SK-N-SH (cell line): ENCODE data around the gene AKTIP. TPM values are rescaled to one million over a fixed set of nuclear protein-coding genes. Genes with fewer than 3 reads are reported as not detected.

Experiments
- CTCF ChIA-PET: fragments of 300-600, 350-600 bp; formaldehyde crosslinking; extraction: SDS; loops from one replicate; lab custom pipeline; 2021; lab: Yijun Ruan, JAX
- POLR2A ChIA-PET: fragments of 350-600 bp; sonication (Branson Sonifier 250); formaldehyde crosslinking; extraction: SDS; loops from one replicate; lab custom pipeline; 2020; ENCODE audit warnings: antibody characterized with exemption, inconsistent platforms; lab: Yijun Ruan, JAX
- DNase-seq: peaks from one replicate; pipeline ENCODE4 v3.0.0; 2012
- H2AFZ ChIP-seq: fragments of 200-600 bp; sonication (generic); 2 replicates; pipeline ENCODE4 v1.8.1; 2016; ENCODE audit warnings: antibody characterized with exemption, mild to moderate bottlenecking, low read depth
- H3F3A ChIP-seq: fragments of 200-600 bp; sonication (generic); replicated peaks from 2 replicates; pipeline ENCODE3; 2016; ENCODE audit warnings: antibody characterized with exemption, mild to moderate bottlenecking; ENCODE audit not compliant: insufficient read depth
- H3K27ac ChIP-seq, 2 experiments: fragments of 200-500 bp in 1 of 2; fragments of 200-600 bp in 1 of 2; sonication (Bioruptor generic) in 1 of 2; sonication (generic), shearing (Covaris generic) in 1 of 2; 2 replicates each; pipeline versions ENCODE4 v1.5.1 to v1.6.1; 2014 to 2016; ENCODE audit warnings: low read depth in 2 of 2, inconsistent platforms in 1 of 2, low read length in 1 of 2, mild to moderate bottlenecking in 1 of 2, mixed read lengths in 1 of 2
- H3K27me3 ChIP-seq: fragments of 200-600 bp; sonication (generic), shearing (Covaris generic); 2 replicates; pipeline ENCODE4 v1.6.1; 2016; ENCODE audit warnings: mixed run types; ENCODE audit not compliant: insufficient read depth
- H3K36me3 ChIP-seq, 2 experiments: fragments of 200-500 bp in 1 of 2; fragments of 200-600 bp in 1 of 2; sonication (Bioruptor generic) in 1 of 2; sonication (generic) in 1 of 2; replicated peaks in 1 of 2; 2 replicates each; pipeline versions ENCODE3 to v1.5.1; 2014 to 2016; ENCODE audit warnings: low read length in 1 of 2, mild to moderate bottlenecking in 1 of 2; ENCODE audit not compliant: insufficient read depth in 2 of 2, control insufficient read depth in 1 of 2
- H3K4me1 ChIP-seq, 2 experiments: fragments of 200-500 bp in 1 of 2; fragments of 200-600 bp in 1 of 2; sonication (Bioruptor generic) in 1 of 2; sonication (generic), shearing (Covaris generic) in 1 of 2; 2 replicates each; pipeline versions ENCODE4 v1.5.1 to v1.6.1; 2014 to 2016; ENCODE audit warnings: low read depth in 1 of 2, low read length in 1 of 2, mixed run types in 1 of 2; ENCODE audit not compliant: insufficient read depth in 2 of 2, control insufficient read depth in 1 of 2
- H3K4me2 ChIP-seq: fragments of 200-600 bp; sonication (generic), shearing (Covaris generic); 2 replicates; pipeline ENCODE4 v1.6.1; 2017; ENCODE audit warnings: mixed run types
- H3K4me3 ChIP-seq, 2 experiments: fragments of 200-500 bp in 1 of 2; fragments of 200-600 bp in 1 of 2; sonication (Bioruptor generic) in 1 of 2; sonication (generic), shearing (Covaris generic) in 1 of 2; 2 replicates each; pipeline versions ENCODE4 v1.5.1 to v1.8.1; 2014 to 2016; ENCODE audit warnings: low read depth in 2 of 2, inconsistent platforms in 1 of 2, low read length in 1 of 2, mild to moderate bottlenecking in 1 of 2, mixed read lengths in 1 of 2, moderate library complexity in 1 of 2
- H3K79me2 ChIP-seq: fragments of 200-600 bp; sonication (generic); 2 replicates; pipeline ENCODE4 v1.8.1; 2017; ENCODE audit warnings: mild to moderate bottlenecking; ENCODE audit not compliant: insufficient read depth
- H3K9ac ChIP-seq: fragments of 200-600 bp; sonication (generic); 2 replicates; pipeline ENCODE4 v1.6.1; 2017; ENCODE audit warnings: mixed run types
- H3K9me2 ChIP-seq: fragments of 200-600 bp; sonication (generic); 2 replicates; pipeline ENCODE4 v1.6.1; 2017; ENCODE audit warnings: mixed run types
- H3K9me3 ChIP-seq: fragments of 200-600 bp; sonication (generic); 2 replicates; pipeline ENCODE4 v1.6.1; 2017; ENCODE audit warnings: mixed run types, mild to moderate bottlenecking, moderate library complexity
- H4K20me1 ChIP-seq: fragments of 200-600 bp; sonication (generic); 2 replicates; pipeline ENCODE4 v1.6.1; 2017; ENCODE audit warnings: mild to moderate bottlenecking, mixed run types; ENCODE audit not compliant: insufficient read depth
- FOSL2 ChIP-seq: IDR thresholded peaks from 2 replicates; pipeline ENCODE4 v1.4.0; 2012; ENCODE audit warnings: low read depth, mild to moderate bottlenecking, moderate library complexity, borderline replicate concordance
- FOXM1 ChIP-seq: IDR thresholded peaks from 2 replicates; pipeline ENCODE4 v1.4.0; 2012; ENCODE audit warnings: low read depth, mild to moderate bottlenecking
- MAX ChIP-seq: IDR thresholded peaks from 2 replicates; pipeline ENCODE4 v1.4.0; 2012; ENCODE audit warnings: low read depth
- NFIC ChIP-seq: IDR thresholded peaks from 2 replicates; pipeline ENCODE4 v1.4.0; 2012; ENCODE audit warnings: borderline replicate concordance
- PBX3 ChIP-seq: IDR thresholded peaks from 2 replicates; pipeline ENCODE4; 2012
- RAD21 ChIP-seq: IDR thresholded peaks from 2 replicates; pipeline ENCODE4 v1.6.1; 2012; ENCODE audit warnings: mild to moderate bottlenecking, low read length
- RCOR1 ChIP-seq: fragments of 150-350 bp; IDR thresholded peaks from 2 replicates; pipeline ENCODE4 v1.6.1; 2017; ENCODE audit warnings: antibody characterized with exemption, low read length
- REST ChIP-seq: IDR thresholded peaks from 2 replicates; pipeline ENCODE4 v1.6.1; 2012; ENCODE audit warnings: mild to moderate bottlenecking, low read depth, low read length, moderate library complexity
- RFX5 ChIP-seq: IDR thresholded peaks from 2 replicates; pipeline ENCODE4 v1.6.1; 2012; ENCODE audit warnings: mild to moderate bottlenecking, improper control_type of control experiment, low read length
- SMC3 ChIP-seq: IDR thresholded peaks from 2 replicates; pipeline ENCODE4 v1.6.1; 2012; ENCODE audit warnings: low read depth, low read length, improper control_type of control experiment
- TAF1 ChIP-seq: IDR thresholded peaks from 2 replicates; pipeline ENCODE4 v1.6.1; 2012; ENCODE audit warnings: low read depth, mild to moderate bottlenecking, low read length, moderate library complexity, borderline replicate concordance
- TCF12 ChIP-seq: IDR thresholded peaks from 2 replicates; pipeline ENCODE4 v1.4.0; 2012
- USF1 ChIP-seq: IDR thresholded peaks from 2 replicates; pipeline ENCODE4 v1.4.0; 2012; ENCODE audit warnings: low read depth, borderline replicate concordance
- WGBS: methylation state at CpG from one replicate; pipeline ENCODE4 v1.1.6; 2017; ENCODE audit warnings: low lambda C conversion rate; 5-methylcytosine and 5-hydroxymethylcytosine counted together
- polyA plus RNA-seq, 3 experiments: library from polyadenylated mRNA; depleted of rRNA; stranded (reverse); fragments of >200 nt; gene quantifications; 2 replicates each; pipeline ENCODE4 v1.2.3, GENCODE V29; 2012

The AKTIP gene
- polyA plus RNA-seq, 1 of the 3 experiments (the other 2 are of a cell fraction) = 21.0 TPM

GRCh38 chr16:53529513-53529912, 26.5 kb upstream of the AKTIP start:
- Histone ChIP-seq H4K20me1 (no peaks in the 10 kb centered on the region), H3K4me1 (peaks cover 0 to 14% of the 10 kb centered on the region in 2 experiments; a peak in 1 of 4 replicates), H3K27me3 (no peaks in the 10 kb centered on the region; the same call in 1 of the 2 replicates), H3K4me2 (no peak overlapping the region), H2AFZ (no peak overlapping the region), H3K9me3 (no peaks in the 10 kb centered on the region), H3K36me3 (no peaks in the 10 kb centered on the region), H3K79me2 (no peaks in the 10 kb centered on the region), H3F3A (no peaks in the 10 kb centered on the region), H3K9ac (no peak overlapping the region), H3K9me2 (no peaks in the 10 kb centered on the region), H3K27ac (no peak overlapping the region), H3K4me3 (no peak overlapping the region)
- no peak for DNase-seq
- 42% methylated on average over 14 of the region's 14 CpGs for WGBS
- CTCF ChIA-PET = interaction anchor here (0.9 to 5.4 kb wide), 4 partner anchors 15 to 20 kb away, joined by 3 to 26 read pairs (median 4); no protein-coding TSS in a partner anchor
- TF ChIP-seq MAX = no peak
- TF ChIP-seq PBX3 = no peak
- TF ChIP-seq FOSL2 = no peak
- no peak for TF ChIP-seq USF1
- TF ChIP-seq TAF1 = no peak
- TF ChIP-seq RFX5 = no peak
- TF ChIP-seq RCOR1 = no peak
- TF ChIP-seq SMC3 = no peak
- POLR2A ChIA-PET = no interaction called here

GRCh38 chr16:53528797-53529196, 25.8 kb upstream of the AKTIP start:
- Histone ChIP-seq H3K9me2 (no peaks in the 10 kb centered on the region), H3F3A (no peaks in the 10 kb centered on the region), H3K27ac (no peak overlapping the region), H3K27me3 (no peaks in the 10 kb centered on the region; the same call in 1 of the 2 replicates), H3K9ac (no peak overlapping the region), H2AFZ (no peak overlapping the region), H3K79me2 (no peaks in the 10 kb centered on the region), H3K4me3 (no peak overlapping the region), H3K36me3 (no peaks in the 10 kb centered on the region), H3K4me2 (no peak overlapping the region), H3K9me3 (no peaks in the 10 kb centered on the region), H4K20me1 (no peaks in the 10 kb centered on the region), H3K4me1 (peaks cover 0 to 19% of the 10 kb centered on the region in 2 experiments; a peak in 1 of 4 replicates)
- no peak for TF ChIP-seq TCF12
- no peak for TF ChIP-seq USF1
- no peak for TF ChIP-seq RAD21
- TF ChIP-seq REST = no peak
- TF ChIP-seq FOXM1 = no peak
- TF ChIP-seq NFIC = no peak
- CTCF ChIA-PET = interaction anchor here (1.4 kb wide), 1 partner anchor 19 kb away, joined by 5 read pairs; no protein-coding TSS in a partner anchor
- no peak for DNase-seq
- POLR2A ChIA-PET = no interaction called here
- WGBS = 64% methylated on average over 4 of the region's 6 CpGs
